CD4-positive, alpha-beta T cell treated with Interleukin-6 for 4 hours (primary cell): ENCODE data around the gene SLC4A8.

ENCODE experiments used
- DNase-seq: peaks from one replicate; pipeline ENCODE4 v3.0.0-alpha.2; 2020; ENCODE audit warnings: mixed read lengths

SLC4A8 gene

DNA sequence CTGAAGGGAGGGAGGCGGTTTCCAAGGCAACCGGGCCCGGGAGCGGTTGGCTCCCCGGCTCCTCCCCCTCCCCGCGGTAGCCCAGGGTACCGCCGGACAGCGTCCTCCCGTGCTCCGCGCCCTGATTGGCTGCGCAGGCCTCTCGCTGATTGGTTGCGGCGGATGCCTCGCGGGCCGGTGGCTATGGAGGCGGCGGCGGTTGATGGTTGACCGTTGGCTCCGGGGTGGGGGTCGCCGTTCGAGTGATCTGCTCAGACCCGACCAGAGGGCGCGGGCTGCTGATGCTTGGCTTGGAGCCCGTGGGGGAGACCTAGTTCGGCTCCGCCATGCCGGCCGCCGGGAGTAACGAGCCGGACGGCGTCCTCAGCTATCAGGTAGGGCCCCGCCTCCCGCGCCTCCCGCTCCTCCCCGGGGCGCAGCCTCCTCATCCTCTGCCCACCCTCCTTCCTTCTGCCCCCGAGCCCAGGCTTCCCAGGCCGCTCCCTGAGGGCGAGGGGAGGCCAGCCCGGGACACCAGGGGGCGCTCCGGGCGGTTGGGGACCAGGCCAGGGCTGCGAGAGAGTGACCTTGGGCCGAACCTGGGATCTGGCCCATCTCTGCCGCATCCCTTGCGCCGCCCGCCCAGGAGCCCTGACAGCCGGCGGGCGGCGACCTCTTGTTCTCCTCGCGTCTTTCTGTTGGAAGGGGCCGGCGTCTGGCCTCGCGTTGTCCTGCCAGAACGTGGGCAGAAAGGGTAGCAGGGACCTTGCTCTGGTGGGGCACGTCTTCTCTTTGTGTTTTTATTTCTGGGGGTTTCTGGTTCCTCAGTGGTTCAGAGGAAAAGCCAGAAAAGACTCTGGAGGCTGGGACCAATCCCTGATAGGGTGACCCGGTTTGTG lies at the start of gene SLC4A8:
SLC4A8 (plus strand) TSS at position 170 of the 878 bp plus-strand sequence; CDS start at position 327, 157 bp downstream.
- DNase-seq = peak; percentile 79

DNA sequence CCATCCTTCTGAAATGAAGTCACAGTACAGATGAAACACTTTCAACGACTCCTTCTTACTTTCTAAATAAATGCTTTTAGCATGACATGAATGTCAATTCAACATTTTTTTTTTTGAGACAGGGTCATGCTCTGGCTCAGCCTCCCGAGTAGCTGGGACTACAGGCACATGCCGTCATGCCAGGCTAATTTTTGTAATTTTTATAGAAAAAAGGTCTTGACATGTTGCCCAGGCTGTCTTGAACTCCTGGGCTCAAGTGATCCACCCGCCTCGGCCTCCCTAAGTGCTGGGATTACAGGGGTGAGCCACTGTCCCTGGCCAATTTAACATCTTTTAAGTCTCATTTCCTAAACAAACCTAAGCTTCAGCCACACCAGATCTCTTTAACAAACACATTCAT lies 49.8 kb upstream of the SLC4A8 start:
- DNase-seq = no peak

DNA sequence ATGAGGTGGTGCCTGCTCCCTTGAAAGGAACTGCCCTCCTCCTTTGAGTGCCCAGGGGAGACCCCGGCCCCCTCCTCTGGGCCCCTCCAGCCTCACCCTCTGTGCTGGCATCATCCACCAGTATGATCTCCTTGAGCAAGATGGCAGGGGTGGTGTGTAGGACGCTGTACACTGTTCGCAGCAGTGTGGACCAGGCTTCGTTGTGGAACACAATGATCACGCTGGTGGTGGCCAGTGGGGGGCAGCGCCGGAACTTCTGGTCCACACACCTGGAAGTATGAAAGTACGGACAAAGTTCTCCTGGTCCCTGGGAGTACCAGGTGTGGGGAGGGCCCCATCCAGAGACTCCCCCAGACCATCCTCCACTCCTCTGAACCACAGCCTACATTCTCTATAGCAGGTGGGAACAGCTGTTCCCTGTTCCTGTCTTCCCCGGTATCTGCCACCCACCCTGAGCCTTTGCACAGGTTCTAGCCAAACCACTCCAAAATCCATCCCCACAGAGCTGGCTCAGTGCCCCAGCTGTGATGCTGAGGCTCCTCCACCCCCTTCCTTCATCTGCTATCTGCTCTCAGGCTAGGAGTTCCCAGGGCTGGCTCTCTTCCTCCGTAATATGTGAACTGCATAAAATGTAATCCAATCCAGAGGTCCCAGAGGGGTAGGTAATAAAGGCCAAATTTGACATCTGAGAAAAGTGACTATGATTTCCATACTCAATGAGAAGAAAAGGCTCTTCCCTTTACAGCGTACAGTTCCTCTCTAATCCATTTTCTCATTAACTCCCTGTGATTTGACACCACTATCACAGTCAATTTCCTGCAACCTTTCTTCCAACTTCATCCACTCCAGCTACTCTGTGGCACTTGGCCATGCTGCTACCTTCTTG lies 47.3 kb upstream of the SLC4A8 start:
- no peak for DNase-seq

DNA sequence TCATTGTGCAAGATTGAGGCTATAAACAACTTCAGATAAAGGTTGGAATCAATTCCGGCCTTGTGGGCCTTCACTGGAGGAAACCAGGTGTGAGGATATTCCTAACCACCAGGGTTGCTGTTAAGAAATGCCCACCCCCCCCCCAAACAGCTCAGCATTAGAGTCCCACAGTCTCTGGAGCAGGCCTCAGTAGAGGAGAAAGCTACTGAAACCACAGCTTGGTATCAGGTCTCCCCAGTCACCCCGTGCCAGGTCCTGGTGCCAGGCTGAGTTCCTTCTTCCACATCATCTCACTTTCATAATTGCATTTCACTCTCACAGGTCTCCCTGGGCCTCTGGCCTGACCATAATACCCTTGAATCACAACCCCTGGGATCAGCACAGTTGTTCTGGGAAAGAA lies 45.9 kb upstream of the SLC4A8 start:
- DNase-seq = no peak

DNA sequence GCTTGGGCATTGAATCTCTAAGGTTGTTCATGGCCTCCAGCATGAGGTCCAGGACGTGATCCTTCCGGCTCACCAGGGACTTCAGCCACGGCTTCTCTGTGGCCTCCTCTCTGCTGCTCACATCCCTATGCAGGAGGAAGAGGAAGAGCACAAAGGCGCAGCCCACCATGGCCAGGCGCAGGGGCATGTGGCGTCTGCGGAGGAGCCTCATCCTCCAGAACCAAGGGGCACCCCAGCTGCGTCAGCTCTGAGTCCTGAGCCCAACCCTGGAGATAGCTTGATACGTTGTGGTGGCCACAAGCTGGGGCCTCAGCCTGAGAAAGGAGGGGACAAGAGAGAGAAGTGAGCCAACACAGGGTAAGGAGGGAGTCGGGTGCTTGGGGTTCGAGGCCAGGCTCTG lies 45.1 kb upstream of the SLC4A8 start:
- no peak for DNase-seq

DNA sequence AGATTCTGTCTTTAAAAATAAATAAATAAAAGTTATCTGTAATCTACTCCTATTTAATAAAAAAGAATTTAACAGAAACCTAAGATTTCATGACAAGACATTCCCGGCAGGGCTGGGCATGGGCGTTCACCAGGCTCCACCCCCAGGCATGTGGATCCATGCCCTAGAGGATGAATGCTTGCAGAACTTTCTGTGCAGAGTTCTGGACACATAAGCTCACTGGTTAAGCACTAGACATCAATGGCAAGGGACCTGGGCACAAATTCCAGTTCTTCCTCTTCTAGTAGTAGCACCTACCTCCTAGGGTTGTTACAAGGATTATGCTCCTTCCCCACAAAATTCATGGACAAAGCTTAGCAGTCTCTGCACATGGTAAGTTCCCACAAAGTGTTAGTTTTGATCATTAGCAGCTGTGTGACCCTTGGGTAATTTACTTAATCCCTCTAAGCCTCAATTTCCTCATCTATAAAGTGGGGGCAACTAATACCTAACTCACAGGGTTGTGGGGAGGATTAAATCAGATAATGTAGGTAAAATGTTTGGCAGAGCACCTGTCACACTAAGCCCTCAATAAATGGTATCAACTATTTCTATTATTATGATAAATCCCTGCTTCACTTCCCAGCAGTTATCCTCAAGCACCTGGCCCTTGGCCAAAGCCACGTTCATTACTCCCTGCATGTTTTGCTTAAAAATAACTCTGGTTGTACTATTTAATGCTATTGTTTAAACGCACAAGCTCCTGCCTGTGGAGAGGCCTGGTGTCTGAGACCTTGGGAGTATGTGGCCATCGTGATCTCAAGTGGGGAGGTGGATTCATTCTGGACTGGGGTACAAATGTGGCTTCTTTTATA lies 43.2 kb upstream of the SLC4A8 start:
- DNase-seq = no peak

DNA sequence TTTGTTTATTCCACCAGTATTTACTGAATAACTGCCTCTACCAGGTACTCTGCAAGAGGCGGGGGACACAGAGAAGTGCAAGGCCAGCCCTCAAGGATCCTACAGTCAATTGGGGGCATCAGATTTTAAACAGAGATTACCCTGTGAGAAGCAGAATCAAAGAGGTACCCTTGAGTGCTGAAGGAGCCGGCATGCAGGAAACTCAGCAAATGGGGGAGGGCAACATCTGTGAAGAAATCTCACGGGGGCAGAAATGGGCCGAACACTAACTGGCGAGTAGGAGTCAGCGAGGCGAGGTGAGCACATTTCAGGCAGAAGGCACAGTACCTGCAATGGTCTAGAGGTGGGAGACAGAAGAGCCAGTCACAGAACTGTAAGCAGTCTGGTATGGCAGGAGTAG lies 42.5 kb upstream of the SLC4A8 start:
- no peak for DNase-seq

DNA sequence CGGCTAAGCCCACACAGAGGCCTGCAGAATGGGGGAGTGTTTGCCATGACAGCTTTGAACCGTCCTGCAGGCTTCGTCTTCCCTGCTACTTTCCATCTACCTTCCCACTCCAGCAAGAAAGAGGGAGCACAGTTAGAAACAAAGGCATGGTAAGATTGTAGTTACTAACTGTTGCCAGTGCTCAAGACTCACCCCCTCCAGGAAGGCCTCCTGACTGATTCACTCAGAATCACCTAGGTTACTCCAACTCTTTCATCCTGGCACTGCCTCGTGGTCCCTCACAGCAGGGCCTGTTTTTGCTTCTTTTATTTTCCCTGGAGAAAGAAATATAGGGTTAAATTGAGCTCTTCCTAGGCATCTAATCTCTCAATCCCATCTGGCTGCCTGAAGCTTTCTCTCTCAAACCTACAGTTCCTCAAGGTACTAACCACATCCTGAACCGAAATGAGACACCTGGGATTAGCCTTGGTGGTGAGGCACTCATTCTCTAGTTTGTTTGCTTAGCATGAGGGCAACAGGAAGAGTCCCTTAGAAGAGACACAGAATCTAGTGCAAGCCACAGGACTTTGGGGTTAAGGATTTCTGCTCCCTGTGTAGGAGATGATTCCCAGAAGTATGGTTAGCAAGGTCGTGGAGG lies 41.2 kb upstream of the SLC4A8 start:
- peak; percentile 28 for DNase-seq

DNA sequence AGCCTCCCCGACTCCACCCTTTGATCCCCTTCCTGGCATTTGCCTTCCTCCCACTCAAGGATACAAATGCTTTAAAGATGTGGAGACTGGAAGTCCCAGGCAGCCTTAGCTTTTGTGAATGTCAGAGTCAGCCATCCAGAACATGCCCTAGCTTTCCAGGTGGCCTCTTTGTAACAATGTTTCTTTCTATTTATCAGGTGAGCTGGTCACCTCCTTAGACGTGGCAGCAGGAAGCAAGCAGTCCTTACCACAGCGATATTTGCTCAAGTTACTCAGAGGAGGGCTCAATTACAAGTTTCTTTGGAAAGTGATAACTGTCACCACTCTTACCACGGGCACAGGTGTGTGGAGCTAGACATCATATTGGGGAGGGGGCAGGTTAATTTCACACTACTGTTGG lies 38.3 kb upstream of the SLC4A8 start:
- DNase-seq = no peak

DNA sequence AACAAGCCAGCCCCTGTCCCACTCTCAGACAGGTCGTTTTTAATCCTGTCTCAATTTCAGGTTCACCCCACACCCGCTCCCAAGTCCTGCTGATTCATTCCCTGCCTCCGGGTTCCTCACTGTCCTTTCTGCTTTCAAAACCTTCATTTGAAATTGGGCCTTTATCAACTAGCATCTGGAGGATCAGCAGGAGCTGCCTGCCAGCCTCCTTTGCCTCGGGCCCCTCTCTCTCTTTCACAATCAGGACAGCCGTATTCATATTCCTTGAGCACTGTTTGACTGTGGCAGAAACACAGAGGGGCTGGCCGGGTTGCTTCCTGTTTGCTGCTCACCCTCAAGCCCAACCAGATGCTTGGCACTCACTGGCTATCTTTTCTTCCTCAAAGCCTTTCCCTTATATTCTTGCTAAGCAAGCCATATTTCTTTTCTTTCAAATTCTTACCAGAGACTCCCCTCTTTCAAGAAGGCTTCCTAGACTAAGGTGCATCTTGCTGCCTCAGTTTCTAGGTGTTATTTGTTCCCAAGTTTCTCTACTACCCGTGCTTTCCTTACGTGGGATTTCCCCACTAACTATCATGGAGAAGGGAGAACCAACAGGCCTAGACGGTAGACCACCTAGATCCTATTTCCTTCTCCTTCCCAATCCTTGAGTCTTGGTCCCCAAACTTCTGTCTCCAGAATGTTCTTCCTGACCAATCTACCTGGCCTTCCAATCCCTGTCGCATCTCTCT lies 36.4 kb upstream of the SLC4A8 start:
- DNase-seq = no peak

DNA sequence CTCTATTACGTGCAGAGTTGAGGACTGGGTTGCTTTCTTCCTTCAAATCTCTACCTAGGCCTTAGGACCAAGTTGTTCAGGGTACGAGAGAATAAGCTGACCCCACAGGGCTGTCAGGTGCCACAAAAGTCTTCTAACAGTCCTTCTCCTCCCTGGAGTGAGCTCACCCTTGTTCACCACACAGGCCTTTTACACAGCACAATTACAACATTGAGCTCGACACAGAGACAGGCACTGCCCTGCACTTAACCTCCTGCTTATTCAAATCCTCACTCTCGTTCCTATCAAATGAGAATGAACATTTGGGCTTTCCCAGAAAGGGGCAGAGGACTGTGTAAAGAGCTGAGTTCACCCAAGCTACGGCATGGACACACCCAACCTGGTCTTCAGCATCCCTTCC lies 35.8 kb upstream of the SLC4A8 start:
- DNase-seq = no peak

DNA sequence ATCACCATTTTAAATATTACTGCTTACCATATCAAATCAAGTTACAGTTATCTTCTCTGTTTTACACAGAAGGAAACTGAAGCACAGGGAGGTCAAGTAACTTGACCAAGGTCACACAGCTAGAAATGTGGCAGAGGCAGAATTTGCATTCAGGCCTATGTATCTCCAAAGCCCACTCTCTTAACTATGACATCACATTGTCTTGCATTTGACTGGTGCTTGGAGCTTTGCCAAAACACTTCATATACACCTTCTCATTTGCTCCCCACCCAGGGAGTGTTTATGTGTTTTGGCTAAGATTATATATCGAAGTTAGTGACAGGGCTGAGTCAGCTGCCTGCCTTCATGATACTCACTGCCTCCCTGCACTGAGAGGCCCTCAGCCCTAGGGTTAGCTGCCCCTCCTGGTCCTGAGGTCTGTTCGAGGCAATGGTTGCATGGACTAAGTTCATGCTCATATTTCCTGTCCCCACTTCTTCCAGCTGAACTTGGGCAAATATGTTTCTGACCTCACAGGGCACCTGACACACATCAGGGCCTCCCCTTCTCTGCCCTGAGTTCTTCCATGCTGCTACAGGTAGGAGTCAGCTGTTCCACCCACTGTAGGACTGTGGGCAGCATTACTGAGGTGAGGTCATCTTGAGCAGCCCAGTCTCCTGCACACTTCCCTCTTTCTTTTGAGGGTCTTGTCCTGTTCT lies 35.2 kb upstream of the SLC4A8 start:
- peak; percentile 35 for DNase-seq

DNA sequence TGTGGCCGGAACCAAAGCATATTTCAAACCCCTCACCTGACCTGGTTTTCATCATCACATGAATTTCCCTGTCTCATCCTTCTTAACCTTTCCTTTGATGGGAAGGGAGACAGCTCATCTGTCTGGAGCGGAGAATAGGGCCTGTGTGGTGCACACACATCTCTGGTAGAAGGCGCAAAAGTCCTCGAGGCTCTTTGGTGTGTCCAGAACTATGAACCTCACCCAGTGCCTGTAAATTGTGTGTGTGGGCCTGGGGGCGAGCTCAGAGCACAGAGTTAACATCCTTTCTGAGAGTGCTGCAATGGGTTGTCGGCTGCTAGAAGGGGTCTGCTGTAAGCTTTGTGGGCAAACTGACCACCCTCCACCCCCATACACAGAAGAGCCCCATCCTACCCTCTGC lies 34.2 kb upstream of the SLC4A8 start:
- DNase-seq = no peak

DNA sequence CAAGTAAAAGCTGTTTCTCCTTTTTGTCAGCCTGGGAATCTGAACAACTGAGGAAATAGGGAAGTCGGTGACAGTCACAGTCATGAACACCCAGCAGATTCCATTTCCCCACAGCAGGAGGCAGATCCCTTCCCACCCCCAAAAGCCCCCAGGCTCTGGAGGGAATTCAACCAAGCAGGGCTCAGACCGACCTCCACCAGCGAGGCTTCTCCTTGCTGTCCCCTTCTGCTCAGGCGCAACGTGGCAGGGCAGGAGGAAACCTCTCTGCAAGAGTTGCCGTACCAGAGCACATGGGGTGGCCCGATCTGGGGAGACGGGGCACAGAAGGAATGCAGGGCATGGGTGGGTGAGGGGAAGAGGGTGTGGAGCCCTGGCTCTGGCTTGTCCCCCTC lies 33.7 kb upstream of the SLC4A8 start:
- peak; percentile 32 for DNase-seq

DNA sequence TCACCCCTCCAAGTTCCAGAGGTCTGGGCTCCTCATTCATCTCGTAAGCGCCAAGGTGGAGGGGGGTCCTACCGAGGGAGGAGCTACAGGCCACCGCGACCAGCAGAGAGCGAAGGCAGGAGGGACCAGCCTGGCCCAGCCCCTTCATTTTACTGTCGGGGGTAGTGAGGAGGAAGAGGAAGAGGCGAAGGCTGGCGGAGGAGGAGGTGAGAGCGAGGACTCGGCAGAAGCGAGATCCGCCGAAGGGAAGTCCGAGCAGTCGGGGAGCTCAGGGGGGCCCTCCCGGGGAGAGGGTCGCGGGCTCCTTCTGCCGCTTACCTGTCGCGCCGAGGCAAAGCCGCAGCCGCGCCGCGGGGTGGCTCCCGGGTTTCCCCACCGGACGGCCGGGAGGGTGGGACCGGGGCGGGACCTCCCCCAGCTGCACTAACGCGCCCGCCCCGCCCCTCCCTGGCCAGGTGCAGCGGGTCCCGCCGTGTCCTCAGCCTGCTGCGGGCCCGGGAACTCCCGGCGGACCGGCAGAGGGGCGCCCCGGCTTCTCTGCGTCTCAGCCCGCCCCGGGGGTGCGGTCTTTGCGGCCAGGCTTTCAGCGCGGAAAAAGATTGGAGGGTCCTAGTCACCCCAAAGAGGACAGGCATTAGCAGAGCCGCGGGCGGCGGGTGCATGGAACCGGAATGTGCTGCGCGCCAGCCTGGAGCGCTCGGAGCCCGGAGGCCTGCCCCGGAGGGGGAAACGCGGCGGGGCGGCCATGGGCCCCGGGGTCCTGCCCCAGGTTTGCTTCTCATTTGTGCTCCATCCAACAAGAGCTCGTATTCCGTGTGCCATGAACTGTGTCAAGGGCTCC lies 33.1 kb upstream of the SLC4A8 start, which contains the start of gene GALNT6:
GALNT6 (minus strand) TSS at position 124 of the 841 bp plus-strand sequence. CDS start 11,625 bp downstream, outside the sequence.
- DNase-seq = peak; percentile 79

DNA sequence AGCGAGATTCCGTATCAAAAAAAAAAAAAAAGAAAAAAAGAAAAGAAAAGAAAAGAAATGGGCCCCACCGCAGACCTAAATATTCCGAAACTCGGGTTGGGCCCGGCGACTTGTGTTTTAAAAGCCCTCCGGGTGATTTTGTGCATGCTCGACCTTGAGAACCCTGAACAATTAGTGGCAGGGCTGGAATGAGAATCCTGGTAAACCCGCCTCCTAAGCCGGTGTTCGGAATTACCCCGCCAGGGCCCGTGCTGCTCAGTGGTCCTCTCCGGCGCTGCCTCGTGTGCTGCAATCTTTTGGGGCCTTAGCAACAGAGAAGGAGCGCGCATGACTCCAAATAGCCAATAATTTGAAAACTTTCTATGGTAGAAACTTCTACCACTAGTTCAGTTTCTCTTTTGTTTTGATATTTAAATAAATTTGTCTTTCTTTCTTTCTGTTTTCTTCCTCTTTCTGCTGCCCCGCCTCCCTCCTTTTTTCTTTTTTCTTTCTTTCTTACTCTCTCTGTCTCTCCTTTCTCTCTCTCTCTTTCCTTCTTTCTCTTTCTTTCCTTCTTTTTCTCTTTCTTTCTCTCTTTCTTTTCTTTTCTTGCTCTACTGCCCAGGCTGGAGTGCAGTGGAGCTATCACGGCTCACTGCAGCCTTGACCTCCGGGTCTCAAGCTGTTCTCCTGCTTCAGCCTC lies 31.9 kb upstream of the SLC4A8 start:
- DNase-seq = peak; percentile 24

DNA sequence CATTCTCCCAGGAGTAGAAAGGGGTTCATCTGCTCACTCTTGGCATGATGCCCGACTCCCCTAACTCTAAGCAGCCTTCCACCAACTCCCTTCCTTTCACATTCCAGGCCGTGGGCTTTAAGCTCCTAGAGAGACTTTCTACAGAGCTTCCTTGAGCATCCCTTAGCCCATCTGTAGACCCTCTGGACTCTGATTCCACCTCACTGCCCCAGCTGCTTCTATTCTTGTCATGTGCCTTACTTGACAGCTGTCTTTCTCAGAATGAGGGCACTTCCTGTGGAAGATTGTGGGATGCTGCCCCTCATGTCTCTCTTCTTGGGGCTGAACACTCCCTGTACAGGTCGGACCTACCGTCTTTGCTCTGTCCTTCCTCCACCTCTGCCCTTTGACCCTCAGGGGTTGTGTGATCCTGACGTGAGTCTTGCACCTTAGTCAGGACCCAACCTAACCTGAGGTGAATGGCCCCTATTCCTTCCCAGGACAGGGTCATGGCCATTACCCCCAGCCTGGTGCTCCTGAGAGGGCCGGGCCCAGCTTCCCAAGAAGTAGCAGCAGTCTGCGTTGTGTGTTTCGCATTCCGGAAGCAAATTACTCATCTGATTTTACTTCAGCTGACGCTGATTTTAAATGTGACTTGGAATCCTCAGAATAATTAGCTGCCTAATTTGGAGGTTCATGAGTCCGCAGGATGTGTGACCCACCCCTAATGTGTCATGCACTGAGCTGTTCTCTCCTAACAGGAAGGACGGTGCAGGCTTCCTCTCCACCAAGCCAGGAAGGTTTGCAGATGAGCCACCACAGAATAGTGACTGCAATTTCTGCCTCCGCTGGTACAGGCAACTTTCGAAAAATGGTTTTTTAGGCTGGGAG lies 30.7 kb upstream of the SLC4A8 start:
- DNase-seq = peak; percentile 79
